AG10803 (cell line): ENCODE data around the gene ZNF628.
A peak's percentile ranks its signal among the peaks of the same experiment; 100 is the strongest.
"Not testable (repeated sequence)": the region's sequence is repeated elsewhere in the genome, so short reads cannot be mapped to it uniquely, and the experiment has no call there.

ENCODE experiments used
- DNase-seq: peaks from one replicate; pipeline ENCODE4 v3.0.0; 2010; ENCODE audit warnings: low read depth
- H3K4me3 ChIP-seq: 2 replicates; pipeline ENCODE4 v1.5.1; 2011; ENCODE audit warnings: mild to moderate bottlenecking, low read length, control low read depth
- CTCF ChIP-seq: conservative IDR thresholded peaks from 2 replicates; pipeline ENCODE4 v1.5.1; 2011; ENCODE audit warnings: mild to moderate bottlenecking, low read length, control low read depth, inconsistent platforms

Gene ZNF628

GRCh38 chr19:55443045-55443823 is 33.2 kb upstream of the ZNF628 start, which contains the start of gene SHISA7:
SHISA7 (minus strand) TSS chr19:55443300; CDS start chr19:55442863, 437 bp downstream.
- DNase-seq = no peak
- no peak for TF ChIP-seq CTCF
- no peak within 1 kb of the TSS for H3K4me3 ChIP-seq

- TF ChIP-seq CTCF = no peak
- no peak for DNase-seq
- no peak overlapping the region for H3K4me3 ChIP-seq
These were observed 32.5 kb upstream of the ZNF628 start for GRCh38 chr19:55443824-55444480.

GRCh38 chr19:55444646-55445045 is 31.8 kb upstream of the ZNF628 start:
- H3K4me3 ChIP-seq = no peak overlapping the region
- no peak for DNase-seq

GRCh38 chr19:55446060-55446459 is 30.4 kb upstream of the ZNF628 start:
- TF ChIP-seq CTCF = no peak
- no peak overlapping the region for H3K4me3 ChIP-seq
- no peak for DNase-seq

More at GRCh38 chr19:55444646-55445045, 31.8 kb upstream of the ZNF628 start:
- no peak for TF ChIP-seq CTCF

- peak; percentile 63 for DNase-seq
- H3K4me3 ChIP-seq = no peak overlapping the region
- peak; percentile 10 for TF ChIP-seq CTCF
These were observed 28.8 kb upstream of the ZNF628 start for GRCh38 chr19:55447421-55448174.

GRCh38 chr19:55448175-55448490 is 28.3 kb upstream of the ZNF628 start:
- H3K4me3 ChIP-seq, DNase-seq: not testable (repeated sequence)

GRCh38 chr19:55449469-55449868 is 26.9 kb upstream of the ZNF628 start:
- TF ChIP-seq CTCF = no peak
- DNase-seq = no peak
- no peak overlapping the region for H3K4me3 ChIP-seq
